T-helper 9 cell (primary cell): ENCODE data around the gene GABRR2.

Experiments
- DNase-seq: peaks from one replicate; pipeline ENCODE4 v3.0.0-alpha.2; 2020

GABRR2 gene

GRCh38 chr6:89290401-89291155, 24.5 kb downstream of the GABRR2 start:
- no peak for DNase-seq

- no peak for DNase-seq
Measured at GRCh38 chr6:89289710-89290109, 25.4 kb downstream of the GABRR2 start.

GRCh38 chr6:89287351-89288028, 27.6 kb downstream of the GABRR2 start:
- no peak for DNase-seq

GRCh38 chr6:89286516-89286915, 28.6 kb downstream of the GABRR2 start:
- DNase-seq: no peak

- DNase-seq: no peak
Measured at GRCh38 chr6:89284963-89285735, 29.9 kb downstream of the GABRR2 start.

GRCh38 chr6:89284081-89284480, 31.0 kb downstream of the GABRR2 start:
- DNase-seq: no peak

- no peak for DNase-seq
Measured at GRCh38 chr6:89282749-89283148, 32.4 kb downstream of the GABRR2 start.

- no peak for DNase-seq
Measured at GRCh38 chr6:89281779-89282246, 33.3 kb downstream of the GABRR2 start.

- DNase-seq: no peak
Measured at GRCh38 chr6:89278956-89279355, 36.1 kb downstream of the GABRR2 start.

- DNase-seq: no peak
Measured at GRCh38 chr6:89275900-89276299, 39.2 kb downstream of the GABRR2 start.

GRCh38 chr6:89273816-89274215, 41.3 kb downstream of the GABRR2 start:
- no peak for DNase-seq

GRCh38 chr6:89272596-89272995, 42.5 kb downstream of the GABRR2 start:
- DNase-seq: no peak

GRCh38 chr6:89270951-89271721, 44.0 kb downstream of the GABRR2 start:
- DNase-seq: no peak

GRCh38 chr6:89269981-89270380, 45.1 kb downstream of the GABRR2 start:
- no peak for DNase-seq

GRCh38 chr6:89269252-89269651, 45.8 kb downstream of the GABRR2 start:
- DNase-seq: no peak

- DNase-seq: no peak
Measured at GRCh38 chr6:89268776-89269175, 46.3 kb downstream of the GABRR2 start.

GRCh38 chr6:89267918-89268317, 47.2 kb downstream of the GABRR2 start:
- no peak for DNase-seq

- no peak for DNase-seq
Measured at GRCh38 chr6:89264296-89264695, 50.8 kb downstream of the GABRR2 start.

- DNase-seq: no peak
Measured at GRCh38 chr6:89260832-89261231, 54.3 kb downstream of the GABRR2 start.

GRCh38 chr6:89260310-89260709, 54.8 kb downstream of the GABRR2 start:
- DNase-seq: no peak

GRCh38 chr6:89258912-89259311, 56.2 kb downstream of the GABRR2 start:
- DNase-seq: no peak

- DNase-seq: no peak
Measured at GRCh38 chr6:89257781-89258180, 57.3 kb downstream of the GABRR2 start.

- no peak for DNase-seq
Measured at GRCh38 chr6:89257346-89257745, 57.8 kb downstream of the GABRR2 start.
